NCI-H2227 treated with DMSO at 0.1 percent for 48 hours (cell line): ENCODE results near the gene MYF6.
A peak's percentile ranks its signal among the peaks of the same experiment; 100 is the strongest.
"Not testable (repeated sequence)": the region's sequence is repeated elsewhere in the genome, so short reads cannot be mapped to it uniquely, and the experiment has no call there.

Experiments
- DNase-seq: peaks from one replicate; lab custom pipeline; 2025; lab: John Stamatoyannopoulos, UW

The MYF6 gene

GRCh38 chr12:80707126-80707829 is at the start of gene MYF6:
Gene MYF6, plus strand, starts transcription at chr12:80707634. Its CDS starts 86 bp downstream, at chr12:80707720.
- DNase-seq, result no peak

- no peak for DNase-seq
Measured at GRCh38 chr12:80659512-80660063, 47.8 kb upstream of the MYF6 start.

- no peak for DNase-seq
Measured at GRCh38 chr12:80662586-80662985, 44.8 kb upstream of the MYF6 start.

- no peak for DNase-seq
Measured at GRCh38 chr12:80670214-80670613, 37.2 kb upstream of the MYF6 start.

- not testable (repeated sequence) for DNase-seq
Measured at GRCh38 chr12:80676042-80676636, 31.3 kb upstream of the MYF6 start.

GRCh38 chr12:80676856-80677255 is 30.6 kb upstream of the MYF6 start:
- DNase-seq, result no peak

- DNase-seq, result no peak
Measured at GRCh38 chr12:80677994-80678393, 29.4 kb upstream of the MYF6 start.

- DNase-seq, result no peak
Measured at GRCh38 chr12:80679346-80680131, 27.9 kb upstream of the MYF6 start.

- no peak for DNase-seq
Measured at GRCh38 chr12:80681287-80681686, 26.1 kb upstream of the MYF6 start.

GRCh38 chr12:80681786-80682185 is 25.6 kb upstream of the MYF6 start:
- no peak for DNase-seq

GRCh38 chr12:80684077-80684495 is 23.3 kb upstream of the MYF6 start:
- DNase-seq, result peak; percentile 13

GRCh38 chr12:80690090-80690489 is 17.3 kb upstream of the MYF6 start:
- no peak for DNase-seq

- DNase-seq, result no peak
Measured at GRCh38 chr12:80690513-80690912, 16.9 kb upstream of the MYF6 start.

GRCh38 chr12:80692114-80692513 is 15.3 kb upstream of the MYF6 start:
- no peak for DNase-seq

GRCh38 chr12:80697270-80697887 is 10.1 kb upstream of the MYF6 start:
- no peak for DNase-seq

GRCh38 chr12:80698256-80698655 is 9.2 kb upstream of the MYF6 start:
- DNase-seq, result no peak

GRCh38 chr12:80698847-80699542 is 8.4 kb upstream of the MYF6 start:
- no peak for DNase-seq

GRCh38 chr12:80700327-80700726 is 7.1 kb upstream of the MYF6 start:
- DNase-seq, result no peak

- no peak for DNase-seq
Measured at GRCh38 chr12:80701388-80701787, 6.0 kb upstream of the MYF6 start.

GRCh38 chr12:80702889-80703805 is 4.3 kb upstream of the MYF6 start:
- DNase-seq, result peak; percentile 89

GRCh38 chr12:80704420-80704819 is 3.0 kb upstream of the MYF6 start:
- DNase-seq, result no peak
